GM19455 (cell line): Measurements from ENCODE around the gene NDUFA9.

Experiments
- ATAC-seq: cut with Tn5 transposase; IDR thresholded peaks from one replicate; pipeline ENCODE4 v1.9.1; 2021; ENCODE audit not compliant: unreplicated experiment

Gene NDUFA9

DNA sequence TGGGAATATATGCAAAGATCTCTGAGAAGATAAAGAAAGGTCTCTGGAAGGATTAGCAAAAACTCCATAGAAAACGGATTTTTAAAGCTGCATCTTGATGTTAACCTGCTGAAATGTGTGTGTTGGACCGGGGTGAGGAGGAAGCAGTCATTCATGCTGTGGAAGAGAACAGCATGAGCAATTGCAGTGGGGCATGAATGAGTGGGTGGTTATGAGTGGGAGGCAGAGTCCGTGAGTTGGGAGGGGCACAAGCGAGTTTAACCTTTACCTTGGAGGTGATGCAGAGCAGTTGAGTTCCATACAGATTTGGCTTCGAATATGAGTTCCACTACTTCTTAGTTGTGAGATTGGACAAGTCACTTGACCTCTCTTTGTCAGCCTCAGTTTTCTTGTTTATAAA lies 41.8 kb downstream of the NDUFA9 start:
- ATAC-seq, result no peak
